OCI-LY7 (cell line): ENCODE measurements around the gene ERGIC1.
"Not testable (repeated sequence)": the region's sequence is repeated elsewhere in the genome, so short reads cannot be mapped to it uniquely, and the experiment has no call there.

Source experiments
- EZH2phosphoT487 ChIP-seq: fragments of 200-600 bp; sonication (generic); IDR thresholded peaks from 2 replicates; pipeline ENCODE4 v1.6.1; 2018; ENCODE audit warnings: low read depth, borderline replicate concordance, mild to moderate bottlenecking, mixed run types, antibody characterized with exemption, low read length, moderate library complexity, mixed read lengths
- TF ChIP-seq, protein P1 (sequence below): fragments of 200-600 bp; sonication (generic); conservative IDR thresholded peaks from 2 replicates; pipeline ENCODE4 v1.5.1; 2014; ENCODE audit warnings: mild to moderate bottlenecking, antibody characterized with exemption, low read length, moderate library complexity, mixed read lengths

DNA sequence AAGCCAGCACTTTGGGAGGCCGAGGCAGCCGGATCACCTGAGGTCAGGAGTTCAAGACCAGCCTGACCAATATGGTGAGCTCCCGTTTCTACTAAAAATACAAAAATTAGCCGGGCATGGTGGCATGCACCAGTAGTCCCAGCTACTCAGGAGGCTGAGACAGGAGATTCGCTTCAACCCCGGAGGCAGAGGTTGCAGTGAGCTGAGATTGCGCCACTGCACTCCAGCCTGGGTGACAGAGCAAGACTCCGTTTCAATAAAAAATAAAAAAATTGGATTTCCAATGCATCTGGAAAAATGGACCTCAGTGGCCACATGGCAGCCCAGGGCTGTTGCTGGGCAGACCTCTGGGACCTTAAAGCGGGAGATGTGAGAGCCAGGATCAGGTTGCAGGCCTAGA, 17.2 kb downstream of the ERGIC1 start:
- TF ChIP-seq, protein P1, sequence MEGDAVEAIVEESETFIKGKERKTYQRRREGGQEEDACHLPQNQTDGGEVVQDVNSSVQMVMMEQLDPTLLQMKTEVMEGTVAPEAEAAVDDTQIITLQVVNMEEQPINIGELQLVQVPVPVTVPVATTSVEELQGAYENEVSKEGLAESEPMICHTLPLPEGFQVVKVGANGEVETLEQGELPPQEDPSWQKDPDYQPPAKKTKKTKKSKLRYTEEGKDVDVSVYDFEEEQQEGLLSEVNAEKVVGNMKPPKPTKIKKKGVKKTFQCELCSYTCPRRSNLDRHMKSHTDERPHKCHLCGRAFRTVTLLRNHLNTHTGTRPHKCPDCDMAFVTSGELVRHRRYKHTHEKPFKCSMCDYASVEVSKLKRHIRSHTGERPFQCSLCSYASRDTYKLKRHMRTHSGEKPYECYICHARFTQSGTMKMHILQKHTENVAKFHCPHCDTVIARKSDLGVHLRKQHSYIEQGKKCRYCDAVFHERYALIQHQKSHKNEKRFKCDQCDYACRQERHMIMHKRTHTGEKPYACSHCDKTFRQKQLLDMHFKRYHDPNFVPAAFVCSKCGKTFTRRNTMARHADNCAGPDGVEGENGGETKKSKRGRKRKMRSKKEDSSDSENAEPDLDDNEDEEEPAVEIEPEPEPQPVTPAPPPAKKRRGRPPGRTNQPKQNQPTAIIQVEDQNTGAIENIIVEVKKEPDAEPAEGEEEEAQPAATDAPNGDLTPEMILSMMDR, result not testable (repeated sequence)
- TF ChIP-seq EZH2phosphoT487, result not testable (repeated sequence)
